Measurements from ENCODE around the gene CARD9. TPM values are rescaled to one million over a fixed set of nuclear protein-coding genes. Genes with fewer than 3 reads are reported as not detected.

The CARD9 gene
- total RNA-seq, 2 experiments from 2014 or later, result 0.92 to 1.7 TPM

DNA sequence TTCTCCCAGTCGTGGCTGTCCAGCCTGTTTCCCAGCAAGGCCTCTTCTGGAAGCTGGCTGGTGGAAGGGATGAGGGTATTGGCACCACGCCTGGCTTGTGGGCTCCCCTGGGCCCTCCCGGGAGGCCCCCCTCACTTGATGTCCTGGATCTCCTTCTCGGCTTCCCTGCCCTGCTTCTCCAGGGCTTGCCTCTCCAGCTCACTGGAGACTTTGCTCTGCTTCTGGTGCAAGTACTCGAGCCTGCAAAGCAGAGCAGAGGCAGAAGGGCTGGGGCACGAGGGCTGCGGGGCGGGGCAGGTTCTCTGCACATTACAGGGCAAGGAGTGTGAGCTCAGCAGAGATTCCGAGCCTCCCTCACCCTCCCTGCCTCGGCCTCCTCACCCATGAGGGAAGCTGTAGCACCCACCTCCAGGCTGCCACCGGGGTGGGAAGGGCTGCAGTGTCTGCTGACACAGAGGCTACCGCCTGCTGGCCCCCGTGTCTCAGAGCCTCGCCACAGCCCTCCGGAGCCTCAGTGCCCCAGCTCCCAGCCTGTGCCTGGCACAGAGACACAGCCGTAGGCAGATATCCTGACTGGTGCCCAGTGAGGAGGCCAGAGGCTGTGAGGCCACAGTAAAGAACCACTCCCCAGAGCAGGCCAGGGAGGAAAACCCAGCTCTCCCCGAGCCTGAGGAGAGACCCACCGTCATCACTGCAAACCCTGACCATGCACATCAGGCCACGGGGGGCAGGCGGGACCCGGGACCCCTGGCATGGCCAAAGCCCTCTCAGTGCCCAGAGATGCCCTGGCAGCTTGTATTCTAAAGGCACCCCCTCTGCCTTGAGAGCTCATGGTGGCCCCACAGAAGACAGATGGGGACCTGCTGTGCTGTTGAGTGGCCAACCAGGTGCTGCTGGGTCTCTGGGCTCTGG is 19.3 kb upstream of the CARD9 start:
- H3K9me3 ChIP-seq (ENCODE audit: low read length), result no peaks in the 10 kb centered on the region
- ChIA-PET POLR2A (no interaction called here), CTCF (ENCODE audit: unreplicated experiment) (no interaction called here)
- no peak overlapping the region for H2AFZ ChIP-seq (ENCODE audit: low read length)
- H4K20me1 ChIP-seq (ENCODE audit: insufficient read depth, low read length), result no peaks in the 10 kb centered on the region
- no peak overlapping the region for H3K27ac ChIP-seq (ENCODE audit: low read depth, low read length, poor library complexity, severe bottlenecking)
- H3K9me2 ChIP-seq (ENCODE audit: insufficient read depth, low read length), result no peaks in the 10 kb centered on the region
- intact Hi-C loops (cut with micrococcal nuclease; ENCODE audit: unreplicated experiment), result no loop called here
- peaks cover 2% of the 10 kb centered on the region for H3K79me2 ChIP-seq (ENCODE audit: insufficient read depth, low read depth, low read length)
- no peaks in the 10 kb centered on the region for H3K4me1 ChIP-seq (ENCODE audit: insufficient read depth, low read length, poor library complexity, severe bottlenecking)
- peaks cover 94% of the 10 kb centered on the region for H3K36me3 ChIP-seq (ENCODE audit: insufficient read depth, low read length)
- H3K4me2 ChIP-seq (ENCODE audit: low read length), result no peak overlapping the region
- no peak for DNase-seq (ENCODE audit: low spot score)
- BruUV-seq (replicated peaks), result no TSS peak
- TF ChIP-seq, protein P1, sequence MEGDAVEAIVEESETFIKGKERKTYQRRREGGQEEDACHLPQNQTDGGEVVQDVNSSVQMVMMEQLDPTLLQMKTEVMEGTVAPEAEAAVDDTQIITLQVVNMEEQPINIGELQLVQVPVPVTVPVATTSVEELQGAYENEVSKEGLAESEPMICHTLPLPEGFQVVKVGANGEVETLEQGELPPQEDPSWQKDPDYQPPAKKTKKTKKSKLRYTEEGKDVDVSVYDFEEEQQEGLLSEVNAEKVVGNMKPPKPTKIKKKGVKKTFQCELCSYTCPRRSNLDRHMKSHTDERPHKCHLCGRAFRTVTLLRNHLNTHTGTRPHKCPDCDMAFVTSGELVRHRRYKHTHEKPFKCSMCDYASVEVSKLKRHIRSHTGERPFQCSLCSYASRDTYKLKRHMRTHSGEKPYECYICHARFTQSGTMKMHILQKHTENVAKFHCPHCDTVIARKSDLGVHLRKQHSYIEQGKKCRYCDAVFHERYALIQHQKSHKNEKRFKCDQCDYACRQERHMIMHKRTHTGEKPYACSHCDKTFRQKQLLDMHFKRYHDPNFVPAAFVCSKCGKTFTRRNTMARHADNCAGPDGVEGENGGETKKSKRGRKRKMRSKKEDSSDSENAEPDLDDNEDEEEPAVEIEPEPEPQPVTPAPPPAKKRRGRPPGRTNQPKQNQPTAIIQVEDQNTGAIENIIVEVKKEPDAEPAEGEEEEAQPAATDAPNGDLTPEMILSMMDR (conservative IDR thresholded peaks at IDR 0.05; ENCODE audit: low read length), result no peak
- H3K4me3 ChIP-seq (ENCODE audit: low read depth, low read length, poor library complexity, severe bottlenecking), result no peak overlapping the region

DNA sequence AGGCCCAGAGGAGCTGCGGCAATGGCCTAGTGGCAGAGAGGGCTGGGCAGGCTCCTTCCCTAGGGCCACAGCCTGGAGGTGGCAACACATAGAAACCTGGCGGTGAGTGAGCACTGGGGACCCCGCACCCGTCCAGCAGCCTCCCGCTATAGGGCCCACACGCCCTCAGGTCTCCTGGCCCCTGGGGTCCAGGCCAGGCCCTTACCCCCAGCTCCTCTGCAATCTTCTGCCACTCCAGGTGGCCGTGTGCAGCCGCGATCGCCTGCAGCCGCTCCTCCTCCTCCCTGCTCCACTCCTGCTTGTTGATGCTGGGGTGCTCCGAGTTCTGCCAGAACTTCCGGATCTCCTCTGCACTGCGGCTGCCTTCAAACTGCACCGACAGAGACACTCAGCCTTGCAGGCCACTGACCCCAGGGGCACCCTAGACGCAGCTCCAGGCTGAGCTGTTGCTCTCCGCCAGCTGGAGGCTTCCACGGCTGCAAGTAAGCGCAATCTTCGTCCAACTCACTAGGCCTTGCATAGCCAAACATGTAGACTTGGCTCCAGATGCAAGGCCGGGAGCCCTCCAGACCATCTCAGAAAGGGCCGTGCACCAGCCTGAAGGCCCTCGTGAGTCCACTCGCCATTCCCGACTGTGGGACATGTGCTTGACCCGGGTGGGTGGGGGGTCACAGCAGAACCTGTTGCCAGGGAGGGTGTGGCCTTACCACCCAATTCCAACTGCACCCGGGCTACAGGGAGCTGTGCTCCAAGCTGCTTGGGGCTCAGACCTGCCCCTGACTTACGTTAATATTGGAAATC is 18.5 kb upstream of the CARD9 start:
- BruUV-seq (replicated peaks), result no TSS peak
- TF ChIP-seq, protein P1 (conservative IDR thresholded peaks at IDR 0.05; ENCODE audit: low read length), result no peak
- TF ChIP-seq EZH2phosphoT487 (IDR thresholded peaks at IDR 0.05; ENCODE audit: borderline replicate concordance, low read depth, low read length), result no peak
- no peak for DNase-seq (ENCODE audit: low spot score)
- Histone ChIP-seq H3K4me2 (ENCODE audit: low read length) (no peak overlapping the region), H3K79me2 (ENCODE audit: insufficient read depth, low read depth, low read length) (no peaks in the 10 kb centered on the region), H2AFZ (ENCODE audit: low read length) (no peak overlapping the region), H3K4me3 (ENCODE audit: low read depth, low read length, poor library complexity, severe bottlenecking) (no peak overlapping the region), H3K9me3 (ENCODE audit: low read length) (no peaks in the 10 kb centered on the region), H3K9me2 (ENCODE audit: insufficient read depth, low read length) (no peaks in the 10 kb centered on the region), H3K36me3 (ENCODE audit: insufficient read depth, low read length) (peaks cover 96% of the 10 kb centered on the region), H4K20me1 (ENCODE audit: insufficient read depth, low read length) (no peaks in the 10 kb centered on the region), H3K4me1 (ENCODE audit: insufficient read depth, low read length, poor library complexity, severe bottlenecking) (no peaks in the 10 kb centered on the region), H3K27ac (ENCODE audit: low read depth, low read length, poor library complexity, severe bottlenecking) (no peak overlapping the region)
- POLR2A ChIA-PET, result no interaction called here
- intact Hi-C loops (cut with micrococcal nuclease; ENCODE audit: unreplicated experiment), result no loop called here
- CTCF ChIA-PET (ENCODE audit: unreplicated experiment), result no interaction called here

Measured in OCI-LY7 (cell line).